ENCODE data around the gene TRAF6. TPM values are rescaled to one million over a fixed set of nuclear protein-coding genes. Genes with fewer than 3 reads are reported as not detected.
"Not testable (repeated sequence)": the region's sequence is repeated elsewhere in the genome, so short reads cannot be mapped to it uniquely, and the experiment has no call there.

The TRAF6 gene
- total and polyA plus RNA-seq, 2 of the 13 experiments (the other 11 are each of a cell fraction or from before 2014, with no cell fraction given) = 3.3 to 5.9 TPM

DNA sequence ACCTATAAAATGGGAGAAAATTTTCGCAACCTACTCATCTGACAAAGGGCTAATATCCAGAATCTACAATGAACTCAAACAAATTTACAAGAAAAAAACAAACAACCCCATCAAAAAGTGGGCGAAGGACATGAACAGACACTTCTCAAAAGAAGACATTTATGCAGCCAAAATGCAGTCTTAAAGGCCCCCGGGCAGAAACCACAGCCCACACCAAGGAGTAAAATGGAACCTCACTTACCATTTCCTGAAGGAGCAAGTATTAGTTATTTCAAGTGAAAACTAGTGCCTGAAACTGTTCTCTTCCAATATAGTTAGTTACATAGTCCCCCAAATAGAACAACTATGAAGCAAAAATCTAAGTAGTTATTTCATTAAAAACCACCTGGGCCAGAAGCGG, 27.0 kb downstream of the TRAF6 start:
- H4K20me1 ChIP-seq (ENCODE audit: insufficient read depth, low read length); H3K27ac ChIP-seq (ENCODE audit: extremely low read length, insufficient read depth, low read length); ATAC-seq; FAIRE-seq; intact Hi-C loops (cut with micrococcal nuclease; ENCODE audit: unreplicated experiment); DNase-seq (ENCODE audit: low spot score); H3K79me2 ChIP-seq (ENCODE audit: insufficient read depth, low read length); H3K4me3 ChIP-seq (replicated peaks in 1 of 3; ENCODE audit: insufficient read depth in 1 of 3, low read depth in 2 of 3, low read length in 3 of 3); H2AFZ ChIP-seq (ENCODE audit: low read length); H3K27me3 ChIP-seq (ENCODE audit: control insufficient read depth in 1 of 2, insufficient read depth in 2 of 2, low read length in 2 of 2); H3K4me1 ChIP-seq (ENCODE audit: insufficient read depth, low read length); H3K9me3 ChIP-seq (ENCODE audit: low read length); POLR2A ChIA-PET; BruUV-seq (replicated peaks); H3K9ac ChIP-seq (ENCODE audit: insufficient read depth, low read depth, low read length); H3K4me2 ChIP-seq (ENCODE audit: low read depth, low read length); CTCF ChIA-PET (ENCODE audit: low intra/inter-chr PET ratio, low total read pairs): not testable (repeated sequence)
- H3K36me3 ChIP-seq (replicated peaks in 1 of 2; ENCODE audit: control insufficient read depth in 1 of 2, insufficient read depth in 2 of 2, low read length in 2 of 2) = peaks cover 4 to 16% of the 10 kb centered on the region in 2 experiments; a peak in 4 of 5 replicates
- in situ Hi-C loops (cut with HindIII; ENCODE audit: extremely low pct_ligation_motif_present, low pct_unique_long_range_greater_than_20kb) = loop anchor here (25.0 kb wide), 1 partner anchor 871 kb away; the partner anchor contains the start of gene FJX1
- 93% methylated on average over 3 of the region's 4 CpGs for WGBS (ENCODE audit: low lambda C conversion rate)

DNA sequence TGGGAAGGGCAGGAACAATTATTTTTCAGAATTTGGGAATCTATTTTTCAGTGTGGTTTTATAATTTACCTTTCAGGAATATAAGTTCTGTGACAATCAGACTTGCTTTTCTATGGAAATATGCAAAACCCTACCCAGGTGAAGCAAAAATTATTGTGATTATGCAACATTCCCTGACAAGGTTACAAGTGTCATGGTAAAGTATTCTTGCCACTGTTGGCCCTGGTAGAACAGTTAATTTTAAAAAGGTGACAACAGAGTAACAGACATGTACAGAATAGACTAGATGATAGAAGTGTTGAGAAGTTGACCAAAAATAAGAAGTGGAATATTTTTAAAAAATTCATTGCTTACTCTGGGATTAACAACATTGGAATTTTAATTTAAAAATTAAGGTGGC, 29.2 kb downstream of the TRAF6 start:
- no peaks in the 10 kb centered on the region for H3K27me3 ChIP-seq (ENCODE audit: control insufficient read depth in 1 of 2, insufficient read depth in 2 of 2, low read length in 2 of 2)
- ATAC-seq (no peak), DNase-seq (ENCODE audit: low spot score) (no peak), FAIRE-seq (no peak)
- no peaks in the 10 kb centered on the region for H4K20me1 ChIP-seq (ENCODE audit: insufficient read depth, low read length)
- no peaks in the 10 kb centered on the region for H3K79me2 ChIP-seq (ENCODE audit: insufficient read depth, low read length)
- ChIA-PET POLR2A (no interaction called here), CTCF (ENCODE audit: low intra/inter-chr PET ratio, low total read pairs) (no interaction called here)
- no peaks in the 10 kb centered on the region for H3K4me1 ChIP-seq (ENCODE audit: insufficient read depth, low read length)
- no peak overlapping the region for H3K9ac ChIP-seq (ENCODE audit: insufficient read depth, low read depth, low read length)
- H3K4me2 ChIP-seq (ENCODE audit: low read depth, low read length) = no peak overlapping the region
- H3K27ac ChIP-seq (ENCODE audit: extremely low read length, insufficient read depth, low read length) = no peak overlapping the region
- BruUV-seq (replicated peaks) = no TSS peak
- no peaks in the 10 kb centered on the region for H3K9me3 ChIP-seq (ENCODE audit: low read length)
- peak; percentile 25; the same call in 1 of the 2 replicates for TF ChIP-seq CEBPB (IDR thresholded peaks at IDR 0.05; ENCODE audit: borderline replicate concordance, low read depth, low read length)
- no peak for TF ChIP-seq ZSCAN5A (CRISPR knock-in tag; IDR thresholded peaks at IDR 0.05; ENCODE audit: borderline replicate concordance)
- in situ Hi-C loops (cut with HindIII; ENCODE audit: extremely low pct_ligation_motif_present, low pct_unique_long_range_greater_than_20kb) (loop anchor here (25.0 kb wide), 1 partner anchor 869 kb away; the partner anchor contains the start of gene FJX1), intact Hi-C loops (cut with micrococcal nuclease; ENCODE audit: unreplicated experiment) (no loop called here)
- H3K4me3 ChIP-seq (replicated peaks in 1 of 3; ENCODE audit: insufficient read depth in 1 of 3, low read depth in 2 of 3, low read length in 3 of 3) = no peak overlapping the region
- H3K36me3 ChIP-seq (replicated peaks in 1 of 2; ENCODE audit: control insufficient read depth in 1 of 2, insufficient read depth in 2 of 2, low read length in 2 of 2) = peaks cover 3% of the 10 kb centered on the region in 2 experiments; a peak in 3 of 5 replicates
- no peak overlapping the region for H2AFZ ChIP-seq (ENCODE audit: low read length)

Measured in HepG2 (cell line).